Measurements from ENCODE around the gene TIMM21.

GRCh38 chr18:74155276-74155675, 7.0 kb downstream of the TIMM21 start:
- no peak for TF ChIP-seq CTCF (IDR thresholded peaks at IDR 0.05)
- TF ChIP-seq POLR2A (IDR thresholded peaks at IDR 0.05), result no peak
